ENCODE results near the gene FTCD.

Gene FTCD

GRCh38 chr21:46088189-46088588 lies 67.2 kb downstream of the FTCD start:
- DNase-seq (ENCODE audit: low spot score): no peak
- Histone ChIP-seq H3K4me3 (no peak overlapping the region), H3K27ac (no peak overlapping the region)
- no peak for TF ChIP-seq CTCF (IDR thresholded peaks at IDR 0.05)

DNA sequence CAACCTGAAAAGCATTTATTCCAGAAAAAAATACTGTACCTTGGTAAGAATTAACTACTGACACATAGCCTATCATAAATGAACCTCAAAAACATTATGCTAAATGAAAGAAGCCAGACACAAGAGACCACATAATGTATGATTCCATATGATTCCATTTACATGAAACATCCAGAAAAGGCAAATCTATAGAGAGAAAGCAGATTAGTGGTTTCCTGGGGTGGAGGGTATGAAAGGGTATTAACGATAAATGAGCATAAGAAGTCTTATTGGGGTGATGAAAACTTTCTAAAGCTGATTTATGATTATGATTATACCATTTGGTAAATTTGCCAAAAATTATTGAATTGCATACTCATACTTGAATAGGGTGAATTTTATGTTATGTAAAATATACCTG lies 67.7 kb downstream of the FTCD start:
- DNase-seq (ENCODE audit: low spot score): no peak
- no peak overlapping the region for H3K27ac ChIP-seq
- TF ChIP-seq CTCF (IDR thresholded peaks at IDR 0.05): no peak
- H3K4me3 ChIP-seq: no peak overlapping the region

Data from coronary artery (tissue), 2 donors.